SU-DHL-6 (cell line): ENCODE measurements around the gene ACOX3.

ENCODE experiments used
- H2AFZ ChIP-seq: fragments of 200-600 bp; sonication (generic); 2 replicates; pipeline ENCODE4 v1.6.1; 2014; ENCODE audit warnings: low read depth, mild to moderate bottlenecking, moderate library complexity, mixed read lengths, antibody characterized with exemption, low read length; ENCODE audit not compliant: severe bottlenecking
- H3F3A ChIP-seq: fragments of 200-600 bp; shearing (Covaris generic); 2 replicates; pipeline ENCODE4 v1.6.0; 2016; ENCODE audit warnings: antibody characterized with exemption, mild to moderate bottlenecking; ENCODE audit not compliant: insufficient read depth
- H3K27ac ChIP-seq: fragments of 200-600 bp; sonication (generic); 2 replicates; pipeline ENCODE4 v1.5.1; 2016; ENCODE audit warnings: low read depth, mild to moderate bottlenecking, low read length, moderate library complexity, mixed read lengths
- H3K27me3 ChIP-seq: fragments of 200-600 bp; sonication (generic), shearing (Covaris generic); 2 replicates; pipeline ENCODE4 v1.6.0; 2014; ENCODE audit warnings: mild to moderate bottlenecking, low read length
- H3K36me3 ChIP-seq: fragments of 200-600 bp; sonication (generic); 2 replicates; pipeline ENCODE4 v1.6.1; 2014; ENCODE audit warnings: mild to moderate bottlenecking, low read length, mixed read lengths
- H3K4me2 ChIP-seq: fragments of 300-600, 200-600 bp; shearing (Covaris generic), sonication (generic); 2 replicates; pipeline ENCODE4 v1.6.0; 2014; ENCODE audit warnings: low read length, low read depth, mild to moderate bottlenecking; ENCODE audit not compliant: poor library complexity, severe bottlenecking
- H3K4me3 ChIP-seq: fragments of 200-600 bp; sonication (generic); 2 replicates; pipeline ENCODE4 v1.5.1; 2014; ENCODE audit warnings: antibody characterized with exemption, low read length, mild to moderate bottlenecking, mixed read lengths; ENCODE audit not compliant: insufficient read depth, poor library complexity, severe bottlenecking
- H3K79me2 ChIP-seq: fragments of 200-600 bp; sonication (generic); 2 replicates; pipeline ENCODE4 v1.6.1; 2014; ENCODE audit warnings: mild to moderate bottlenecking, low read length, moderate library complexity; ENCODE audit not compliant: insufficient read depth
- H3K9ac ChIP-seq: fragments of 200-600 bp; sonication (generic); 2 replicates; pipeline ENCODE4 v1.7.0; 2014; ENCODE audit warnings: mild to moderate bottlenecking, low read length
- H3K9me2 ChIP-seq: fragments of 200-600 bp; sonication (generic); replicated peaks from 2 replicates; pipeline ENCODE4 v1.6.1; 2014; ENCODE audit warnings: low read length; ENCODE audit not compliant: insufficient read depth
- H3K9me3 ChIP-seq: fragments of 200-600 bp; sonication (generic); 2 replicates; pipeline ENCODE4 v1.6.1; 2014; ENCODE audit warnings: low read length, mixed read lengths; ENCODE audit not compliant: insufficient read depth
- H4K20me1 ChIP-seq: fragments of 200-600 bp; sonication (generic); 2 replicates; pipeline ENCODE4 v1.6.1; 2014; ENCODE audit warnings: low read depth, mild to moderate bottlenecking, antibody characterized with exemption, low read length, moderate library complexity, mixed read lengths
- CTCF ChIP-seq: fragments of 200-600 bp; sonication (generic); IDR thresholded peaks from one replicate; pipeline ENCODE4 v1.5.1; 2017; ENCODE audit warnings: antibody characterized with exemption, mild to moderate bottlenecking, low read length, moderate library complexity; ENCODE audit not compliant: insufficient read depth, poor library complexity, severe bottlenecking
- EZH2phosphoT487 ChIP-seq: fragments of 200-600 bp; sonication (generic), shearing (Covaris generic); conservative IDR thresholded peaks from 2 replicates; pipeline ENCODE4 v1.6.1; 2018; ENCODE audit warnings: mild to moderate bottlenecking, antibody characterized with exemption, low read length, moderate library complexity, mixed read lengths

ACOX3 gene

GRCh38 chr4:8331575-8331955, 109.0 kb downstream of the ACOX3 start:
- H3K27ac ChIP-seq: no peak overlapping the region
- TF ChIP-seq EZH2phosphoT487 (no peak), CTCF (no peak)

GRCh38 chr4:8330821-8331574, 109.5 kb downstream of the ACOX3 start:
- peaks cover 2% of the 10 kb centered on the region; the same call in 1 of the 2 replicates for H3K9me3 ChIP-seq
- H3K4me2 ChIP-seq: no peak overlapping the region
- no peaks in the 10 kb centered on the region for H3K36me3 ChIP-seq
- no peaks in the 10 kb centered on the region for H3F3A ChIP-seq
- H3K9me2 ChIP-seq: no peaks in the 10 kb centered on the region
- TF ChIP-seq CTCF: no peak
- TF ChIP-seq EZH2phosphoT487: no peak
- H3K4me3 ChIP-seq: no peak overlapping the region
- H3K27me3 ChIP-seq: no peaks in the 10 kb centered on the region
- no peaks in the 10 kb centered on the region for H3K79me2 ChIP-seq
- H4K20me1 ChIP-seq: no peaks in the 10 kb centered on the region
- H3K9ac ChIP-seq: no peak overlapping the region
- H3K27ac ChIP-seq: no peak overlapping the region
- H2AFZ ChIP-seq: no peak overlapping the region

More at GRCh38 chr4:8331575-8331955, 109.0 kb downstream of the ACOX3 start:
- Histone ChIP-seq H3K4me3 (no peak overlapping the region), H4K20me1 (no peaks in the 10 kb centered on the region), H2AFZ (no peak overlapping the region), H3K9me2 (no peaks in the 10 kb centered on the region), H3K27me3 (no peaks in the 10 kb centered on the region), H3K9me3 (peaks cover 3% of the 10 kb centered on the region; the same call in 1 of the 2 replicates), H3K79me2 (no peaks in the 10 kb centered on the region), H3K9ac (no peak overlapping the region), H3F3A (no peaks in the 10 kb centered on the region), H3K4me2 (no peak overlapping the region), H3K36me3 (no peaks in the 10 kb centered on the region)

GRCh38 chr4:8329859-8330761, 110.4 kb downstream of the ACOX3 start:
- TF ChIP-seq CTCF (no peak), EZH2phosphoT487 (no peak)
- Histone ChIP-seq H3K27me3 (no peaks in the 10 kb centered on the region), H3K4me2 (no peak overlapping the region), H3K9me3 (no peaks in the 10 kb centered on the region), H3K27ac (no peak overlapping the region), H3K36me3 (no peaks in the 10 kb centered on the region), H4K20me1 (no peaks in the 10 kb centered on the region), H2AFZ (no peak overlapping the region), H3K9me2 (no peaks in the 10 kb centered on the region), H3K4me3 (no peak overlapping the region), H3K79me2 (no peaks in the 10 kb centered on the region), H3F3A (no peaks in the 10 kb centered on the region), H3K9ac (no peak overlapping the region)
